GM12878 (cell line): ENCODE data around the gene EFCAB8. TPM values are rescaled to one million over a fixed set of nuclear protein-coding genes. Genes with fewer than 3 reads are reported as not detected.

ENCODE experiments used
- ATAC-seq: fragments of 200-7000 bp; cut with Tn5 transposase; 3 replicates; pipeline ENCODE4 v1.9.1; 2020; ENCODE audit warnings: mild to moderate bottlenecking, moderate library complexity
- BruUV-seq: library from RNA; stranded (reverse); fragments of 400-500 nt; replicated peaks from 2 replicates; lab custom pipeline; 2021; lab: Mats Ljungman, UMichigan
- CTCF ChIA-PET: fragments of 300-600 bp; sonication (Branson Sonifier 250); formaldehyde crosslinking; extraction: SDS; loops from one replicate; lab custom pipeline; 2021; ENCODE audit warnings: inconsistent platforms; lab: Yijun Ruan, JAX
- POLR2A ChIA-PET: fragments of 350-600 bp; formaldehyde crosslinking; extraction: SDS; loops from one replicate; lab custom pipeline; 2021; ENCODE audit warnings: inconsistent platforms; lab: Charles Lee
- RAD21 ChIA-PET: fragments of 300-600 bp; sonication (Branson Sonifier 250); formaldehyde crosslinking; loops from one replicate; lab custom pipeline; 2023; ENCODE audit warnings: antibody characterized with exemption; ENCODE audit not compliant: unreplicated experiment; lab: Charles Lee
- SMC1A ChIA-PET: fragments of 300-600 bp; sonication (Branson Sonifier 250); formaldehyde crosslinking; loops from one replicate; lab custom pipeline; 2023; ENCODE audit not compliant: unreplicated experiment, uncharacterized antibody; lab: Charles Lee
- DNase-seq: peaks from one replicate; pipeline ENCODE4 v3.0.0-alpha.2; 2011; ENCODE audit warnings: low read depth, low spot score
- FAIRE-seq: peaks from 3 replicates; lab custom pipeline; 2011; peaks lifted over from hg19 to GRCh38; lab: Jason Lieb, UNC
- H2AFZ ChIP-seq: 2 replicates; pipeline ENCODE4 v1.6.0; 2011; ENCODE audit warnings: low read depth, low read length, control low read depth; ENCODE audit not compliant: control insufficient read depth
- H3K27ac ChIP-seq: 2 replicates; pipeline ENCODE4 v1.5.1; 2011; ENCODE audit warnings: control low read depth; ENCODE audit not compliant: control insufficient read depth, insufficient read depth
- H3K27me3 ChIP-seq, 2 experiments: replicated peaks in 1 of 2; 2 replicates each; pipeline versions ENCODE4 v1.6.0 to v1.6.1; 2011; ENCODE audit warnings: low read length in 1 of 2; ENCODE audit not compliant: control insufficient read depth in 2 of 2, insufficient read depth in 2 of 2
- H3K36me3 ChIP-seq, 2 experiments: 2 replicates each; pipeline ENCODE4 v1.5.1; 2011; ENCODE audit warnings: low read length in 1 of 2; ENCODE audit not compliant: control insufficient read depth in 2 of 2, insufficient read depth in 2 of 2
- H3K4me1 ChIP-seq: 2 replicates; pipeline ENCODE4 v1.6.1; 2011; ENCODE audit warnings: mild to moderate bottlenecking, low read length, moderate library complexity, mixed read lengths; ENCODE audit not compliant: control insufficient read depth, insufficient read depth
- H3K4me2 ChIP-seq: 2 replicates; pipeline ENCODE4 v1.6.0; 2011; ENCODE audit warnings: control low read depth; ENCODE audit not compliant: control insufficient read depth, insufficient read depth
- H3K4me3 ChIP-seq: fragments of 200-600 bp; sonication (generic); 2 replicates; pipeline ENCODE4 v1.5.1; 2016
- H3K79me2 ChIP-seq: 2 replicates; pipeline ENCODE4 v1.6.0; 2011; ENCODE audit warnings: low read length; ENCODE audit not compliant: control insufficient read depth, insufficient read depth
- H3K9ac ChIP-seq: 2 replicates; pipeline ENCODE4 v1.8.0; 2011; ENCODE audit warnings: low read length, control low read depth, mixed read lengths; ENCODE audit not compliant: control insufficient read depth, insufficient read depth
- H3K9me3 ChIP-seq: replicated peaks from 3 replicates; pipeline ENCODE4 v1.5.1; 2011; ENCODE audit warnings: mild to moderate bottlenecking, low read length; ENCODE audit not compliant: control insufficient read depth, insufficient read depth
- H4K20me1 ChIP-seq: 2 replicates; pipeline ENCODE4 v1.6.0; 2011; ENCODE audit not compliant: control insufficient read depth, insufficient read depth
- BCLAF1 ChIP-seq: fragments of 450-650 bp; IDR thresholded peaks from 2 replicates; pipeline ENCODE4 v1.6.1; 2017; ENCODE audit warnings: antibody characterized with exemption, mild to moderate bottlenecking, moderate library complexity
- CEBPB ChIP-seq, 2 experiments: fragments of 150-350 bp in 1 of 2; IDR thresholded peaks; 2 replicates each; pipeline ENCODE4 v1.6.1; 2012 to 2014; ENCODE audit warnings: low read depth in 2 of 2, low read length in 2 of 2, borderline replicate concordance in 1 of 2, inconsistent platforms in 1 of 2
- CHD4 ChIP-seq: fragments of 200-600 bp; sonication (generic); IDR thresholded peaks from 2 replicates; pipeline ENCODE4 v1.6.1; 2016; ENCODE audit warnings: mild to moderate bottlenecking
- EGR1 ChIP-seq, 2 experiments: IDR thresholded peaks; 1 replicate in 1 of 2; 2 replicates in 1 of 2; pipeline ENCODE4 v1.6.1; 2011 to 2012; ENCODE audit warnings: low read depth in 2 of 2, low read length in 2 of 2, borderline replicate concordance in 1 of 2, mild to moderate bottlenecking in 1 of 2, moderate library complexity in 1 of 2
- HDAC2 ChIP-seq: fragments of 200-600 bp; sonication (generic); IDR thresholded peaks from 2 replicates; pipeline ENCODE4 v1.6.1; 2017
- KAT2A ChIP-seq: conservative IDR thresholded peaks from 2 replicates; pipeline ENCODE4 v1.6.1; 2011; ENCODE audit warnings: low read depth, low read length; ENCODE audit not compliant: control insufficient read depth
- NFIC ChIP-seq: IDR thresholded peaks from 2 replicates; pipeline ENCODE4 v1.6.1; 2012; ENCODE audit warnings: low read depth, mild to moderate bottlenecking, inconsistent platforms, low read length, moderate library complexity
- NRF1 ChIP-seq: conservative IDR thresholded peaks from 2 replicates; pipeline ENCODE4 v1.6.1; 2011; ENCODE audit warnings: mild to moderate bottlenecking, low read depth, low read length, improper control_type of control experiment
- RAD21 ChIP-seq: IDR thresholded peaks from 2 replicates; pipeline ENCODE4 v1.6.1; 2011; ENCODE audit warnings: mild to moderate bottlenecking, low read depth, low read length, moderate library complexity; ENCODE audit not compliant: insufficient read depth
- SMAD5 ChIP-seq: IDR thresholded peaks from 2 replicates; pipeline ENCODE4 v1.6.1; 2016; ENCODE audit warnings: antibody characterized with exemption, low read depth
- TBL1XR1 ChIP-seq: IDR thresholded peaks from 2 replicates; pipeline ENCODE4 v1.6.1; 2012; ENCODE audit warnings: low read depth, low read length, improper control_type of control experiment
- WRNIP1 ChIP-seq: IDR thresholded peaks from 2 replicates; pipeline ENCODE4 v1.6.1; 2011; ENCODE audit warnings: low read depth, low read length, improper control_type of control experiment, borderline replicate concordance
- ZNF207 ChIP-seq: fragments of 450-650 bp; IDR thresholded peaks from 2 replicates; pipeline ENCODE4 v1.6.1; 2014; ENCODE audit warnings: antibody characterized with exemption, mild to moderate bottlenecking, borderline replicate concordance
- WGBS: methylation state at CpG from one replicate; pipeline ENCODE4 v1.1.6; 2016; ENCODE audit warnings: low lambda C conversion rate; ENCODE audit not compliant: insufficient replicate concordance, insufficient coverage; ENCODE audit errors: missing lambda C conversion rate; 5-methylcytosine and 5-hydroxymethylcytosine counted together
- in situ Hi-C: fragments of 300-500 bp; cut with MboI; formaldehyde crosslinking; loops from 9 replicates; pipeline ENCODE4 v1.14.3; 2018; ENCODE audit warnings: mixed read lengths
- intact Hi-C: fragments of 100-400 bp; cut with micrococcal nuclease; formaldehyde crosslinking; loops from one replicate; pipeline ENCODE4 v1.14.2; 2022; ENCODE audit not compliant: unreplicated experiment
- polyA plus RNA-seq, 11 experiments: library from polyadenylated mRNA; depleted of rRNA in 4 of 11; unstranded in 6 of 11; stranded (reverse) in 5 of 11; fragments of >200 nt; fragmentation: Nextera tagmentation in 4 of 11; fragmentation: Illumina TruSeq in 1 of 11; extraction: Ambion mirVana in 4 of 11; extraction: Trizol in 1 of 11; gene quantifications; 1 replicate in 1 of 11; 2 replicates in 10 of 11; pipeline versions ENCODE4 v1.2.1 to v1.2.3, GENCODE V29; 2011 to 2016; ENCODE audit warnings: inconsistent platforms in 2 of 11, missing spikeins in 2 of 11, low read depth in 1 of 11
- total RNA-seq, 4 experiments: library from RNA; depleted of rRNA in 3 of 4; stranded (reverse); fragments of >200 nt in 3 of 4; fragmentation: Illumina TruSeq in 1 of 4; extraction: Trizol in 1 of 4; gene quantifications; 2 replicates each; pipeline versions ENCODE4 v1.2.1 to v1.2.3, GENCODE V29; 2013 to 2021
- TF ChIP-seq, protein P1 (sequence below): fragments of 450-650 bp; IDR thresholded peaks from 2 replicates; pipeline ENCODE4 v1.6.1; 2017; ENCODE audit warnings: borderline replicate concordance
- TF ChIP-seq, protein P2 (sequence below): fragments of 450-650 bp; IDR thresholded peaks from 2 replicates; pipeline ENCODE4 v1.6.1; 2017; ENCODE audit warnings: mild to moderate bottlenecking

The EFCAB8 gene
- total and polyA plus RNA-seq, 10 of the 15 experiments (the other 5 are each of a cell fraction or from before 2014, with no cell fraction given), result 0.04 to 0.18 (median 0.06) TPM; not detected in 4

- no peak for TF ChIP-seq BCLAF1
- TF ChIP-seq, protein P1, sequence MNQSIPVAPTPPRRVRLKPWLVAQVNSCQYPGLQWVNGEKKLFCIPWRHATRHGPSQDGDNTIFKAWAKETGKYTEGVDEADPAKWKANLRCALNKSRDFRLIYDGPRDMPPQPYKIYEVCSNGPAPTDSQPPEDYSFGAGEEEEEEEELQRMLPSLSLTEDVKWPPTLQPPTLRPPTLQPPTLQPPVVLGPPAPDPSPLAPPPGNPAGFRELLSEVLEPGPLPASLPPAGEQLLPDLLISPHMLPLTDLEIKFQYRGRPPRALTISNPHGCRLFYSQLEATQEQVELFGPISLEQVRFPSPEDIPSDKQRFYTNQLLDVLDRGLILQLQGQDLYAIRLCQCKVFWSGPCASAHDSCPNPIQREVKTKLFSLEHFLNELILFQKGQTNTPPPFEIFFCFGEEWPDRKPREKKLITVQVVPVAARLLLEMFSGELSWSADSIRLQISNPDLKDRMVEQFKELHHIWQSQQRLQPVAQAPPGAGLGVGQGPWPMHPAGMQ, result no peak
- no peak for TF ChIP-seq WRNIP1
- no peak for TF ChIP-seq SMAD5
- TF ChIP-seq, all 136 proteins: peak for 0
Observed at GRCh38 chr20:32847964-32848363, 10.8 kb upstream of the EFCAB8 start (continued).

- FAIRE-seq (no peak), ATAC-seq (no peak), DNase-seq (no peak)
- Histone ChIP-seq H3K27me3 (no peaks in the 10 kb centered on the region), H3K27ac (no peak overlapping the region), H3K9me3 (no peaks in the 10 kb centered on the region), H3K36me3 (peaks cover 8 to 44% of the 10 kb centered on the region in 2 experiments), H2AFZ (no peak overlapping the region), H3K9ac (no peak overlapping the region), H4K20me1 (no peaks in the 10 kb centered on the region), H3K4me1 (no peaks in the 10 kb centered on the region), H3K4me3 (no peak overlapping the region), H3K4me2 (no peak overlapping the region), H3K79me2 (no peaks in the 10 kb centered on the region)
- SMC1A ChIA-PET, result interaction anchor here (0.6 kb wide), 1 partner anchor 175 kb away, joined by 3 read pairs; no protein-coding TSS in a partner anchor
- POLR2A ChIA-PET, result no interaction called here
- intact Hi-C loops (no loop called here), in situ Hi-C loops (no loop called here)
- BruUV-seq, result no TSS peak
- CTCF ChIA-PET, result no interaction called here
- RAD21 ChIA-PET, result no interaction called here
- 90% methylated on average over 6 of the region's 6 CpGs for WGBS
- TF ChIP-seq CHD4, result no peak
- no peak for TF ChIP-seq TBL1XR1
- no peak for TF ChIP-seq CEBPB (IDR thresholded peaks at IDR 0.05; ENCODE audit: borderline replicate concordance in 1 of 2, low read depth in 2 of 2, low read length in 2 of 2)
- no peak for TF ChIP-seq HDAC2
- TF ChIP-seq EGR1 (IDR thresholded peaks at IDR 0.05; ENCODE audit: borderline replicate concordance in 1 of 2, low read depth in 2 of 2, low read length in 2 of 2), result no peak
- no peak for TF ChIP-seq NRF1
- TF ChIP-seq NFIC, result no peak
- no peak for TF ChIP-seq ZNF207
- TF ChIP-seq RAD21, result no peak
- TF ChIP-seq KAT2A, result no peak
- TF ChIP-seq, protein P2, sequence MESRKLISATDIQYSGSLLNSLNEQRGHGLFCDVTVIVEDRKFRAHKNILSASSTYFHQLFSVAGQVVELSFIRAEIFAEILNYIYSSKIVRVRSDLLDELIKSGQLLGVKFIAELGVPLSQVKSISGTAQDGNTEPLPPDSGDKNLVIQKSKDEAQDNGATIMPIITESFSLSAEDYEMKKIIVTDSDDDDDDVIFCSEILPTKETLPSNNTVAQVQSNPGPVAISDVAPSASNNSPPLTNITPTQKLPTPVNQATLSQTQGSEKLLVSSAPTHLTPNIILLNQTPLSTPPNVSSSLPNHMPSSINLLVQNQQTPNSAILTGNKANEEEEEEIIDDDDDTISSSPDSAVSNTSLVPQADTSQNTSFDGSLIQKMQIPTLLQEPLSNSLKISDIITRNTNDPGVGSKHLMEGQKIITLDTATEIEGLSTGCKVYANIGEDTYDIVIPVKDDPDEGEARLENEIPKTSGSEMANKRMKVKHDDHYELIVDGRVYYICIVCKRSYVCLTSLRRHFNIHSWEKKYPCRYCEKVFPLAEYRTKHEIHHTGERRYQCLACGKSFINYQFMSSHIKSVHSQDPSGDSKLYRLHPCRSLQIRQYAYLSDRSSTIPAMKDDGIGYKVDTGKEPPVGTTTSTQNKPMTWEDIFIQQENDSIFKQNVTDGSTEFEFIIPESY, result no peak
Observed at GRCh38 chr20:32848846-32849245, 9.9 kb upstream of the EFCAB8 start.
